Pancreas (tissue), 10 donors: Measurements from ENCODE around the gene SYT3. TPM values are rescaled to one million over a fixed set of nuclear protein-coding genes. Genes with fewer than 3 reads are reported as not detected.

Experiments
- ATAC-seq, 4 donors: fragments of 200-7000 bp; cut with Tn5 transposase; one replicate each; pipeline versions ENCODE4 v1.8.0 to v1.9.1; 2020; ENCODE audit warnings: mild to moderate bottlenecking in 4 of 4, moderate library complexity in 4 of 4
- DNase-seq, 6 donors: peaks; one replicate each; pipeline ENCODE4 v3.0.0-alpha.2; 2020
- FAIRE-seq: peaks from 2 replicates; lab custom pipeline; 2012; peaks lifted over from hg19 to GRCh38; lab: Jason Lieb, UNC
- H3K27ac ChIP-seq, 4 donors: fragments of 200-600 bp; sonication (generic); 1 replicate in 3 of 4; 2 replicates in 1 of 4; pipeline versions ENCODE4 v1.5.0 to v1.8.0; 2020
- H3K27me3 ChIP-seq, 4 donors: fragments of 200-600 bp; one replicate each; pipeline ENCODE4 v1.8.0; 2021
- H3K36me3 ChIP-seq, 3 donors: fragments of 200-600 bp; sonication (generic) in 1 of 3; one replicate each; pipeline versions ENCODE4 v1.5.0 to v1.8.0; 2020 to 2021
- H3K4me1 ChIP-seq, 3 donors: fragments of 200-600 bp; one replicate each; pipeline ENCODE4 v1.8.0; 2021
- H3K4me3 ChIP-seq, 4 donors: fragments of 200-600 bp; sonication (generic) in 2 of 4; one replicate each; pipeline versions ENCODE4 v1.5.0 to v1.8.0; 2020 to 2021
- H3K9me3 ChIP-seq, 4 donors: fragments of 200-600 bp; one replicate each; pipeline ENCODE4 v1.8.0; 2021
- CTCF ChIP-seq, 4 donors: fragments of 200-600 bp; sonication (generic) in 3 of 4; IDR thresholded peaks; one replicate each; pipeline versions ENCODE4 v1.5.0 to v1.8.0; 2021; ENCODE audit warnings: antibody characterized with exemption in 4 of 4
- WGBS, 2 donors: extraction: QIAGEN DNeasy Blood & Tissue Kit; methylation state at CpG; one replicate each; pipeline ENCODE4 v1.1.7; 2013; 5-methylcytosine and 5-hydroxymethylcytosine counted together
- intact Hi-C, 3 donors: fragments of 100-400 bp; cut with DNase I; formaldehyde crosslinking; loops; one replicate each; pipeline versions ENCODE4 v1.11.1 to v1.14.2; 2022
- polyA plus RNA-seq, 2 donors: library from polyadenylated mRNA; stranded (reverse); fragments of 200-250 nt; gene quantifications; one replicate each; pipeline ENCODE4 v1.2.3, GENCODE V29; 2013
- total RNA-seq, 6 donors: library from RNA; stranded (reverse); fragmentation: NEBNext Ultra II Directional in 4 of 6; extraction: Animal tissue kit (Norgen Biotek cat#: 25700) in 4 of 6; gene quantifications; one replicate each; pipeline versions ENCODE4 v1.2.1 to v1.2.4, GENCODE V29; 2021 to 2023
- donor health status: healthy with polysubstance abuse.
- donor health status: DM: no; HTN: no; CAD: no; lungs with moderate emphysema.
- donor health status: DM: no; HTN: no; CAD: no.
- donor health status: control.
- donor health status: control.
- donor health status: Bipolar disorder and iron deficiency.
- donor health status: DM: yes; HTN: yes; CAD: no.
- donor health status: DM: no; HTN: no; CAD: no.
- donor health status: DM: no; HTN: no; CAD: no.
- donor health status: DM: yes; HTN: yes; CAD: no.

The SYT3 gene
- total and polyA plus RNA-seq, 8 donors: 0.09 to 0.94 (median 0.37) TPM

- H3K27ac ChIP-seq: no peak overlapping the region
- TF ChIP-seq CTCF (IDR thresholded peaks at IDR 0.05): no peak
- DNase-seq (no peak), FAIRE-seq (no peak), ATAC-seq (no peak)
- H3K4me3 ChIP-seq: no peak overlapping the region
- peaks cover 0 to 6% (median 0%) of the 10 kb centered on the region in 3 donors for H3K4me1 ChIP-seq
- H3K9me3 ChIP-seq: no peaks in the 10 kb centered on the region
- H3K36me3 ChIP-seq: no peaks in the 10 kb centered on the region
- peaks cover 0 to 6% (median 1%) of the 10 kb centered on the region in 4 donors for H3K27me3 ChIP-seq
- WGBS, 2 donors: 42 to 51% methylated on average over 6 of the region's 6 CpGs
- intact Hi-C loops: no loop called here
Observed at GRCh38 chr19:50657222-50657669, 17.6 kb upstream of the SYT3 start.

DNA sequence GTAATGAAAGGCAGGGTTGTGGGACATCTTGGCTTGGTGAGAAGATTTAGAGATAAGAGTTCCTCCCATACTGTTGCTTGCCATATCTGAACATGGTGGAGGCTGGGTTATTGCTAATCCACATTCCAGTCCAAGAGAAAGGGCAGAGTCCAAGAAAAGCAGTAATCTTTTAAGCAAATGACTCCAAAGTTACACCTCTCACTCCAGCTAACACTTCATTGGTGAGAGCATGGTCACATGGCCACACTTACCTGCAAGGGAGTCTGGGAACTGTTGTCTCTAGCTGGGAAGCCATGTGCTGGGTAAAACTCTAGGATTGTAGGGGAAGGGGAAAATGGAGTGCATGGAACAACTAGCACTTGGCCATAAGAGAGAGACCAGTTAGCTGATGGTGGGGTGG, 15.2 kb upstream of the SYT3 start:
- intact Hi-C loops: no loop called here

DNA sequence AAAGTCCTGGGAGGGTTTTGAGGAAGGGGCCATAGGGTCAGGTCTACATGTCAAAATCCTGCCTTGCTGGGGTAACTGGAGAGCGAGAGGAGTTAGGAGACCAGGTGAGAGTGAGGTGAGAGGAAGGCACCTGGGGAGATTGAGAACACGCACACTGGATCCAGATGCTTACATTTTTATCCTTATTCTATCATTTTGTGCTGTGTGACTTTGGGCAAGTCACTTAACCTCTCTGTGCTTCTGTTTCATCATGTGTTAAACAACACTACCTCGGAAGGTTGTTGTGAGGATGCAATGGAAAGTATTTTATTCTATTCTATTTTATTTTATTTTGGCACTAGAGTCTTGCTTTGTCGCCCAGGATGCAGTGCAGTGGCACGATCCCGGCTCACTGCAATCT, 13.0 kb upstream of the SYT3 start:
- FAIRE-seq (no peak), ATAC-seq (no peak), DNase-seq (no peak)
- WGBS, 2 donors: 76 to 83% methylated on average over 6 of the region's 6 CpGs
- TF ChIP-seq CTCF (IDR thresholded peaks at IDR 0.05): no peak
- Histone ChIP-seq H3K36me3 (no peaks in the 10 kb centered on the region), H3K4me1 (no peaks in the 10 kb centered on the region), H3K9me3 (no peaks in the 10 kb centered on the region), H3K27me3 (peaks cover 0 to 8% (median 0%) of the 10 kb centered on the region in 4 donors), H3K4me3 (no peak overlapping the region), H3K27ac (no peak overlapping the region)
- intact Hi-C loops: no loop called here

More for the DNA sequence above, 15.2 kb upstream of the SYT3 start:
- Histone ChIP-seq H3K4me1 (peaks cover 0 to 6% (median 0%) of the 10 kb centered on the region in 3 donors), H3K9me3 (no peaks in the 10 kb centered on the region), H3K27ac (no peak overlapping the region), H3K27me3 (peaks cover 0 to 8% (median 1%) of the 10 kb centered on the region in 4 donors), H3K4me3 (no peak overlapping the region), H3K36me3 (no peaks in the 10 kb centered on the region)
- FAIRE-seq: no peak
- no peak for DNase-seq
- ATAC-seq: no peak
- no peak for TF ChIP-seq CTCF (IDR thresholded peaks at IDR 0.05)

GRCh38 chr19:50651174-50651573, 11.5 kb upstream of the SYT3 start:
- no peaks in the 10 kb centered on the region for H3K4me1 ChIP-seq
- 69 to 76% methylated on average over 2 of the region's 2 CpGs for WGBS, 2 donors
- FAIRE-seq (no peak), ATAC-seq (no peak), DNase-seq (no peak)
- no peak overlapping the region for H3K27ac ChIP-seq
- peaks cover 0 to 8% (median 0%) of the 10 kb centered on the region in 4 donors for H3K27me3 ChIP-seq
- no peak overlapping the region for H3K4me3 ChIP-seq
- no peaks in the 10 kb centered on the region for H3K9me3 ChIP-seq
- H3K36me3 ChIP-seq: no peaks in the 10 kb centered on the region
- intact Hi-C loops: no loop called here
- TF ChIP-seq CTCF (IDR thresholded peaks at IDR 0.05): no peak

- WGBS, 2 donors: 25 to 26% methylated on average over 7 of the region's 7 CpGs
- DNase-seq (no peak), FAIRE-seq (no peak), ATAC-seq (no peak)
- intact Hi-C loops: no loop called here
- H3K36me3 ChIP-seq: no peaks in the 10 kb centered on the region
- H3K27ac ChIP-seq: no peak within 1 kb of the TSS
- H3K4me1 ChIP-seq: no peaks in the 10 kb centered on the region
- peaks cover 0 to 8% (median 0%) of the 10 kb centered on the region in 4 donors for H3K27me3 ChIP-seq
- no peak for TF ChIP-seq CTCF (IDR thresholded peaks at IDR 0.05)
- H3K9me3 ChIP-seq: no peaks in the 10 kb centered on the region
- H3K4me3 ChIP-seq: no peak within 1 kb of the TSS
Observed at GRCh38 chr19:50649433-50650391, 10.0 kb upstream of the SYT3 start, which contains the start of gene C19orf81. Gene C19orf81, plus strand, starts transcription at chr19:50649445. Its CDS starts 0 bp downstream, at chr19:50649445.
